ENCODE data around the gene DFFB.

DNA sequence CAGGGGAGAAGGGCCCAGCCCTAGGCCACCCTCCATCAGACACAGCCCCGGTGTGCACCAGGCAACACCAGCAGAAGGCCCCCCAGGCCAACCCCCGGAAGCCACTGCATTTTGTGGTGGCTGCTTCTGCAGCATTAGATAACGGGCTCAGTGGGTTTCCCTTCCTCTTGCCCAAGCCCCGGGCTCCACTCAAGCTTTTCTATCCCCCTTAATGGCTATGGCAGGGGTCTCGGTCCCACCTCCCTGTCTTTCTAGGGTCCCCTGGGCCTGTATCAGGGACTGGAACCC is 23.9 kb downstream of the DFFB start:
- TF ChIP-seq, protein P1, sequence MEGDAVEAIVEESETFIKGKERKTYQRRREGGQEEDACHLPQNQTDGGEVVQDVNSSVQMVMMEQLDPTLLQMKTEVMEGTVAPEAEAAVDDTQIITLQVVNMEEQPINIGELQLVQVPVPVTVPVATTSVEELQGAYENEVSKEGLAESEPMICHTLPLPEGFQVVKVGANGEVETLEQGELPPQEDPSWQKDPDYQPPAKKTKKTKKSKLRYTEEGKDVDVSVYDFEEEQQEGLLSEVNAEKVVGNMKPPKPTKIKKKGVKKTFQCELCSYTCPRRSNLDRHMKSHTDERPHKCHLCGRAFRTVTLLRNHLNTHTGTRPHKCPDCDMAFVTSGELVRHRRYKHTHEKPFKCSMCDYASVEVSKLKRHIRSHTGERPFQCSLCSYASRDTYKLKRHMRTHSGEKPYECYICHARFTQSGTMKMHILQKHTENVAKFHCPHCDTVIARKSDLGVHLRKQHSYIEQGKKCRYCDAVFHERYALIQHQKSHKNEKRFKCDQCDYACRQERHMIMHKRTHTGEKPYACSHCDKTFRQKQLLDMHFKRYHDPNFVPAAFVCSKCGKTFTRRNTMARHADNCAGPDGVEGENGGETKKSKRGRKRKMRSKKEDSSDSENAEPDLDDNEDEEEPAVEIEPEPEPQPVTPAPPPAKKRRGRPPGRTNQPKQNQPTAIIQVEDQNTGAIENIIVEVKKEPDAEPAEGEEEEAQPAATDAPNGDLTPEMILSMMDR (IDR thresholded peaks at IDR 0.05; ENCODE audit: insufficient read depth, low read length), result no peak
- no peak for TF ChIP-seq POLR2AphosphoS5 (IDR thresholded peaks at IDR 0.05; ENCODE audit: low read depth)
